Keratinocyte (primary cell): Measurements from ENCODE around the gene HAND1. TPM values are rescaled to one million over a fixed set of nuclear protein-coding genes. Genes with fewer than 3 reads are reported as not detected.
"Not testable (repeated sequence)": the region's sequence is repeated elsewhere in the genome, so short reads cannot be mapped to it uniquely, and the experiment has no call there.

ENCODE experiments used
- DNase-seq: peaks from one replicate; pipeline ENCODE4 v3.0.0-alpha.2; 2011; ENCODE audit warnings: low read depth, missing footprints, low spot score
- FAIRE-seq: peaks from 2 replicates; lab custom pipeline; 2011; peaks lifted over from hg19 to GRCh38; lab: Jason Lieb, UNC
- H2AFZ ChIP-seq: 2 replicates; pipeline ENCODE4 v1.6.0; 2012; ENCODE audit warnings: low read length, control low read depth, inconsistent platforms; ENCODE audit not compliant: control insufficient read depth
- H3K27ac ChIP-seq: 2 replicates; pipeline ENCODE4 v1.5.1; 2011; ENCODE audit warnings: low read length; ENCODE audit not compliant: control insufficient read depth, insufficient read depth
- H3K27me3 ChIP-seq: 3 replicates; pipeline ENCODE4 v1.6.0; 2011; ENCODE audit warnings: low read length; ENCODE audit not compliant: control insufficient read depth, insufficient read depth; ENCODE audit errors: extremely low read depth
- H3K36me3 ChIP-seq, 2 experiments: 2 replicates in 1 of 2; 3 replicates in 1 of 2; pipeline ENCODE4 v1.5.1; 2011; ENCODE audit warnings: low read length in 2 of 2, mild to moderate bottlenecking in 1 of 2; ENCODE audit not compliant: control insufficient read depth in 2 of 2, insufficient read depth in 2 of 2; ENCODE audit errors: extremely low read depth in 1 of 2
- H3K4me1 ChIP-seq: 3 replicates; pipeline ENCODE4 v1.5.1; 2011; ENCODE audit warnings: low read length; ENCODE audit not compliant: control insufficient read depth, insufficient read depth; ENCODE audit errors: extremely low read depth
- H3K4me2 ChIP-seq: 3 replicates; pipeline ENCODE4 v1.6.0; 2011; ENCODE audit warnings: low read depth, low read length; ENCODE audit not compliant: control insufficient read depth, insufficient read depth; ENCODE audit errors: extremely low read depth
- H3K4me3 ChIP-seq, 3 experiments: fragments of 200-600 bp in 1 of 3; sonication (generic) in 1 of 3; 2 replicates in 2 of 3; 3 replicates in 1 of 3; pipeline ENCODE4 v1.5.1; 2011 to 2016; ENCODE audit warnings: low read length in 3 of 3, mild to moderate bottlenecking in 3 of 3, control low read depth in 2 of 3, inconsistent platforms in 1 of 3, low read depth in 1 of 3, mixed read lengths in 1 of 3, mixed run types in 1 of 3, moderate library complexity in 1 of 3; ENCODE audit not compliant: control insufficient read depth in 2 of 3, insufficient read depth in 2 of 3; ENCODE audit errors: extremely low read depth in 1 of 3
- H3K79me2 ChIP-seq: 2 replicates; pipeline ENCODE4 v1.6.0; 2012; ENCODE audit warnings: low read length; ENCODE audit not compliant: control insufficient read depth, insufficient read depth
- H3K9ac ChIP-seq: 3 replicates; pipeline ENCODE4 v1.6.0; 2011; ENCODE audit warnings: low read length; ENCODE audit not compliant: control insufficient read depth, insufficient read depth; ENCODE audit errors: extremely low read depth
- H3K9me1 ChIP-seq: 3 replicates; pipeline ENCODE4 v1.6.0; 2011; ENCODE audit warnings: low read length; ENCODE audit not compliant: control insufficient read depth, insufficient read depth; ENCODE audit errors: extremely low read depth
- H3K9me3 ChIP-seq: 2 replicates; pipeline ENCODE4 v1.5.1; 2012; ENCODE audit warnings: low read depth, low read length; ENCODE audit not compliant: control insufficient read depth
- H4K20me1 ChIP-seq: 3 replicates; pipeline ENCODE4 v1.6.0; 2011; ENCODE audit warnings: low read length; ENCODE audit not compliant: control insufficient read depth, insufficient read depth; ENCODE audit errors: extremely low read depth
- EZH2 ChIP-seq: IDR thresholded peaks from one replicate; pipeline ENCODE4 v1.6.1; 2012; ENCODE audit warnings: inconsistent platforms, mild to moderate bottlenecking, low read length, moderate library complexity
- dilution Hi-C: fragments of 300-500 bp; cut with MboI; formaldehyde crosslinking; loops from one replicate; pipeline ENCODE4 v1.7.0; 2020; ENCODE audit warnings: low sequenced_read_pairs; ENCODE audit not compliant: extremely low pct_ligation_motif_present
- polyA plus RNA-seq, 5 experiments: library from polyadenylated mRNA; depleted of rRNA in 3 of 5; stranded (reverse) in 3 of 5; stranded (forward) in 1 of 5; unstranded in 1 of 5; fragments of >200 nt; gene quantifications; 1 replicate in 1 of 5; 2 replicates in 3 of 5; 3 replicates in 1 of 5; pipeline versions ENCODE4 v1.2.1 to v1.2.3, GENCODE V29; 2011 to 2012; ENCODE audit warnings: missing spikeins in 2 of 5, low read depth in 1 of 5, low replicate concordance in 1 of 5
- TF ChIP-seq, protein P1 (sequence below), 3 experiments: IDR thresholded peaks in 1 of 3; conservative IDR thresholded peaks in 1 of 3; optimal IDR thresholded peaks in 1 of 3; 2 replicates in 2 of 3; 3 replicates in 1 of 3; pipeline versions ENCODE3 to v1.5.1; 2011; ENCODE audit warnings: low read length in 3 of 3, mild to moderate bottlenecking in 3 of 3, moderate library complexity in 2 of 3, control low read depth in 1 of 3, inconsistent platforms in 1 of 3; ENCODE audit not compliant: insufficient read depth in 2 of 3; ENCODE audit errors: extremely low read depth in 1 of 3

The HAND1 gene
- polyA plus RNA-seq, 1 donor (not counting 4 experiments of a cell fraction or from before 2014, with no cell fraction given) = not detected

- no peaks in the 10 kb centered on the region for H3K9me1 ChIP-seq
- H3K4me2 ChIP-seq = no peak overlapping the region
- no peak for DNase-seq
- no peaks in the 10 kb centered on the region for H4K20me1 ChIP-seq
- no peak overlapping the region for H3K27ac ChIP-seq
- H3K36me3 ChIP-seq = no peaks in the 10 kb centered on the region
- H3K27me3 ChIP-seq = no peaks in the 10 kb centered on the region
- H3K4me3 ChIP-seq = no peak overlapping the region
- no peak for TF ChIP-seq EZH2
- TF ChIP-seq, protein P1, sequence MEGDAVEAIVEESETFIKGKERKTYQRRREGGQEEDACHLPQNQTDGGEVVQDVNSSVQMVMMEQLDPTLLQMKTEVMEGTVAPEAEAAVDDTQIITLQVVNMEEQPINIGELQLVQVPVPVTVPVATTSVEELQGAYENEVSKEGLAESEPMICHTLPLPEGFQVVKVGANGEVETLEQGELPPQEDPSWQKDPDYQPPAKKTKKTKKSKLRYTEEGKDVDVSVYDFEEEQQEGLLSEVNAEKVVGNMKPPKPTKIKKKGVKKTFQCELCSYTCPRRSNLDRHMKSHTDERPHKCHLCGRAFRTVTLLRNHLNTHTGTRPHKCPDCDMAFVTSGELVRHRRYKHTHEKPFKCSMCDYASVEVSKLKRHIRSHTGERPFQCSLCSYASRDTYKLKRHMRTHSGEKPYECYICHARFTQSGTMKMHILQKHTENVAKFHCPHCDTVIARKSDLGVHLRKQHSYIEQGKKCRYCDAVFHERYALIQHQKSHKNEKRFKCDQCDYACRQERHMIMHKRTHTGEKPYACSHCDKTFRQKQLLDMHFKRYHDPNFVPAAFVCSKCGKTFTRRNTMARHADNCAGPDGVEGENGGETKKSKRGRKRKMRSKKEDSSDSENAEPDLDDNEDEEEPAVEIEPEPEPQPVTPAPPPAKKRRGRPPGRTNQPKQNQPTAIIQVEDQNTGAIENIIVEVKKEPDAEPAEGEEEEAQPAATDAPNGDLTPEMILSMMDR (optimal IDR thresholded peaks at IDR 0.05 in 1 of 3, IDR thresholded peaks at IDR 0.05 in 1 of 3, conservative IDR thresholded peaks at IDR 0.05 in 1 of 3; ENCODE audit: extremely low read depth in 1 of 3, insufficient read depth in 2 of 3, low read length in 3 of 3) = no peak
- H3K4me1 ChIP-seq = no peaks in the 10 kb centered on the region
- dilution Hi-C loops = no loop called here
- no peaks in the 10 kb centered on the region for H3K79me2 ChIP-seq
- no peaks in the 10 kb centered on the region for H3K9me3 ChIP-seq
- H3K9ac ChIP-seq = no peak overlapping the region
- no peak overlapping the region for H2AFZ ChIP-seq
- FAIRE-seq = no peak
Measured at GRCh38 chr5:154517181-154517580, 39.2 kb upstream of the HAND1 start.

DNA sequence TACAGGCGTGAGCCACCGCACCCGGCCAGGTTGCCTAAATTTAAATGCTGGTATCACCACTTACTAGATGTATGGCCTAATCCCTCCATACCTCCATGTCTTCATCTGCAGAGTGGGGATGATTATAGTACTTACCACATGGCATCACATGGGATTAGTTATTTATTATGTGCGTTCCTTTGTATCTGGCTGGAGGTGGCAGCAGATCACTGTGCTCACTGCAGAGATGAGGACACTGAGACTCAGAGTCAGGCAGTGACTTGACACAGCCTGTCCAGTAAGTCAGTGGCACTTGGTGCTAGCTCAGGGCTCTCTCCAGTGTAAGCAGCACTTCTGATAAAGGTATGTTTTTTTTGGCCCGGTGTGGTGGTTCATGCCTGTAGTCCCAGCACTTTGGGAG lies 38.4 kb upstream of the HAND1 start:
- Histone ChIP-seq H3K79me2 (no peaks in the 10 kb centered on the region), H3K36me3 (no peaks in the 10 kb centered on the region), H2AFZ (no peak overlapping the region), H4K20me1 (no peaks in the 10 kb centered on the region), H3K4me1 (no peaks in the 10 kb centered on the region), H3K4me2 (no peak overlapping the region), H3K9ac (no peak overlapping the region), H3K9me1 (no peaks in the 10 kb centered on the region), H3K27me3 (no peaks in the 10 kb centered on the region), H3K27ac (no peak overlapping the region), H3K9me3 (no peaks in the 10 kb centered on the region), H3K4me3 (no peak overlapping the region)
- no peak for FAIRE-seq
- TF ChIP-seq, protein P1 (optimal IDR thresholded peaks at IDR 0.05 in 1 of 3, IDR thresholded peaks at IDR 0.05 in 1 of 3, conservative IDR thresholded peaks at IDR 0.05 in 1 of 3; ENCODE audit: extremely low read depth in 1 of 3, insufficient read depth in 2 of 3, low read length in 3 of 3) = peak in 1 of 3 experiments; percentile 14
- TF ChIP-seq EZH2 = no peak
- no peak for DNase-seq
- dilution Hi-C loops = no loop called here

GRCh38 chr5:154515488-154515887 lies 37.5 kb upstream of the HAND1 start:
- FAIRE-seq, H3K4me3 ChIP-seq, H3K9ac ChIP-seq, H3K36me3 ChIP-seq, H2AFZ ChIP-seq, DNase-seq, H3K9me3 ChIP-seq, H3K79me2 ChIP-seq, H3K27ac ChIP-seq, H4K20me1 ChIP-seq, H3K4me1 ChIP-seq, dilution Hi-C loops, H3K4me2 ChIP-seq, H3K27me3 ChIP-seq, H3K9me1 ChIP-seq: not testable (repeated sequence)
